Muscle of arm (tissue), 12 donors: ENCODE data around the gene ST6GALNAC2. TPM values are rescaled to one million over a fixed set of nuclear protein-coding genes. Genes with fewer than 3 reads are reported as not detected.
"Not testable (repeated sequence)": the region's sequence is repeated elsewhere in the genome, so short reads cannot be mapped to it uniquely, and the experiment has no call there.

Experiments
- DNase-seq: peaks from one replicate; pipeline ENCODE4 v3.0.0-alpha.2; 2013
- polyA plus RNA-seq, 12 donors: library from polyadenylated mRNA; unstranded; fragments of 120-200 nt; gene quantifications; one replicate each; pipeline ENCODE4 v1.2.1, GENCODE V29; 2013; ENCODE audit not compliant: insufficient read length in 12 of 12

ST6GALNAC2 gene
- polyA plus RNA-seq, 12 donors, result 1.3 to 22.9 (median 2.3) TPM; not detected in 2

DNA sequence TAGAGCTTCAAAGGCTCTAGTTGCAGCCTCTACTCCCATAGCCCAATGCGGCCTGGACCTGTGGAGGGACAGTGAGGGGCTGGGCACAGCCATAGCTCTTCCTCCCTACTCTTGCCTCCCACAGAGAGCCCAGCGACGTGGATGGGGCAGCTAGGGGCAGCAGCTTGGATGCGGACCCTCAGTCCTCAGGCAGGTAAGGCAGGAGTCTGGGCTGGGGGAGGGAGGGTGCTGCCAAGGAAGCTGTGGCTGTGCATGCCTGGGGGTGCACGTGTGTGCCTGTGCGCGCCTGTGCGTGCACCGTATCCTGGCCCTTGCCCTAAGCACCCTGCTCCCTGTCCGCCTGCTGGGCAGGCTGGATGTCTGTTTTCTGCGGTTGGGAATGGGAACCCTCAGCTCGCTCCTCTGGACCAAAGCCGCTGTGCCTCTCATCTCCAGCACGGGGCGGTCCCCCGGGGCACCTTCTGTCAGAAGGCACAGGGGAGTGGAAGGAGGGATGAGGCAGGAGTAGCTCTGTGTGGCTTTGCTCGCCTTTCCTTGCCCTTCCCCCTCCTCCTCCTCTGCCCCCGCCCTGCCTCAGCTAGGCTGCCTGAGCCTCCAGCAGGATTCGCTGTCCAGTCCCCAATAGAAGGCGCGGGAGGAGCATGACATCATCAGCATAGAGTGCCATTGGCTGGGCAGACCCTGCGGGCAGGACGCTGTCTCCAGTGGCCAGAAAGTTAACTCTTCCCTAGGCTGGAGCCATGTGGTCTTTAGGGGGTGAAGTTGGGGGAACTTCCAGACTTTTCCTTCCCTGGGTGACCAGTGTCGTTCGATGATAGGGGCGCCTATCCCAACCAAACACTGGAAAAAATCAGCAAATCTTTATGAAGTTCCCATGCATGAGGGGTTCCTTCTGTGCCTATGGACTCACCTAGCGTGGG is 45.0 kb downstream of the ST6GALNAC2 start:
- peak; percentile 94 for DNase-seq

- DNase-seq, result no peak
Observed at GRCh38 chr17:76539631-76540271, 45.9 kb downstream of the ST6GALNAC2 start, which contains the start of gene PRCD. TSS of gene PRCD (plus strand) at chr17:76540044. CDS start at chr17:76540142, 98 bp downstream.

DNA sequence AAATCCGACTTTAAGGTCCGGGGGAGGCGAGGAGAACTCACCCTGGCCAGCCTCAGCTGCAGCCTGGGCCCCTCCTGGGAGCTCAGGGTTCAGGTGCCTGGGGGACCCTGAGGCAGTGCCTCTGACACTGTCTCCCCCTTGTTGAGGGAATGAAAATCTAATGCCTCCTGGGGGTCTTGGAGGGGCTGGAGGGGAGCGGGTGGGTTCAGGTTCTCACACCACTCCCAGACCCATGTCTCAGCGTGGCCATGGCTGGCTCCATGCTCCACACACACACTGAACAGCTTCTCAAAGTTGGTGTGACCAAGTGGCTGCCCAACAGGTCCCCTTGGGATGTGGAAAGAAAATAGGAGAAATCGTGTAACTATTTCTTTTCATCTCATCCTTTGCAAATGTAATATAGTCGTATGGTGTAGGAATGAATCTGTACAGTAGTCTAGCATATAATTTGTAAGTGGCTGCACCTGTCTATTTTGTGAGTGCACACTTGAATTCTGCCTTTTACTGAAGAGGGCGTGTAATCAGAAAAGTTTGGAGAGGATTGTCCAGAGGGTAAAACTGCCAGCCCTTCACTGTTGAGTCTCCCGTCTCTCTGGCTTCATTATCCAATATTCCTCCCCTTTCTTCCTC is 46.6 kb downstream of the ST6GALNAC2 start:
- DNase-seq, result no peak

- DNase-seq, result no peak
Observed at GRCh38 chr17:76538281-76538931, 47.3 kb downstream of the ST6GALNAC2 start.

DNA sequence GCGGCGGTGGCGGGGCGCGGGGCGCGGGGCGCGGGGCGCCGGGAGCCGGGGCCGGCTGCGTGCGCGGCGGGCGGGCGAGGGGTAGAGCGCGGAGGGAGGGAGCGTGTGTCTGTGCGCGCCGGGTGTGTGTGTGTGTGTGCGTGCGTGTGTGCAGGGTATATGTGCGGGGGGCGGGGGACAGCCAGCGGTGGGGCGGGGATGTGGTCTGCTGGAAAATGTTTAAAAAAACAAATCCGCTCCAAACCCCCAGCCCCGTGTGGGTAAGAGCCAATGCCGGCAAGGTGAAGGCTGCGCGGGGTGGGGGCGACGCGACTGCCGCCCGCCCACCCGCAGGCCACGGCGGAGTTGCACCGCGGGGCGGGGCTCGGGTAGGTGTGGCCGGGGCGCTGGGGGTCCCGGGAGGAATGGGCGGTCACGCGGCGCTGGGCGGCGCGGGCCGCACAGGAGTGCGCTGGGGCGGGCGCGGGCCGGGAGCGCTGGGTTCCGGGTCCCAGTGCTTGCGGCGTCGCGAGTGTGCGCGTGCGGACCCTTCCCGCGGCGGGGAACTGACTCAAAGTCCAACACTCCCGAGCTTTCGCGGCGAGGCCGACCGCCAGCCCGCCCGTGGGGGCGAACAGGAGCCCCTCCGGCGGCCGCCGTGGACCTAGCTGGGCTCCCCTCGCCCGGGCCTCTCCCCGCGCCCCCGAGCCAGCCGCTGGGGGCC is 47.9 kb downstream of the ST6GALNAC2 start, which contains the start of gene CYGB:
TSS of gene CYGB (minus strand) at position 132 of the 703 bp plus-strand sequence. CDS start 167 bp downstream, outside the sequence.
- no peak for DNase-seq

GRCh38 chr17:76537288-76537577 is 48.4 kb downstream of the ST6GALNAC2 start:
- DNase-seq, result no peak

DNA sequence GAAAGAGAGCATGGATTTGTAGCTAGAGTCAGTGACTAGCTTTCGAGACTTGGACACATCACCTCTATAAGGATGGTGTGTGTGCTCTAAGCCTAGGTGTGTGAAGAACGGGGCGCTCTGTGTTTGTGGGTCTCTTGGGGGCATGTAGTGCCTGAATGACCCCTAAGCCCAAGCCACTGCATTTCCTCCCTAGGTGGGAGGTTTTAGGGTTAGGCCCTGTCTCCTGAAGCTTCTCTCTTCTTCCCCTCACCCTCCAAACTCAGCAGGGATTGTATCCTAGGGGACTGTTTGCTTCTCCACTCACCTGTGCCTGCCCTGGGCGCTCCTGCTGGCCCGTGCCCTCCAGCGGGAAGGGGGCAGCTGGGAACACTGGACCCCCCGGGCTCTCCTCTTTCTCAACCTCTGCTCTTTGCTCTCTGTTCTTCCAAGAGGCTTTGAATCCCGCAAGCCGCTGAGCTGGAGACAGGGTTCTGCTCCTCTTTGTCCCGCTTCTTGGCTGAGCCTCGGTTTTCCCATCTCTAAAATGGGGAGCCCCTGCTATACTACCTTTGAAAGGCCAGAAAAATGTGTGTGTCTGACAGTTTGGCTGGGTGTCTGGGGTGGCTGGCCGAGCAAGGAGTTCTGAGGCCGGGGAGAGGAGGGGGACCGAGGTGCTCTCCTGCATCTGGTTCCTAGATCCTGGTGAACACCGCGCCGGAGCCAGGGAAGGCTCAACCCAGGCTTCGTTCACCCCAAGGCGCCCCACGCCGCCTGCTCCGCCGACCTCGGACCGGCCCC is 49.0 kb downstream of the ST6GALNAC2 start:
- DNase-seq, result no peak

DNA sequence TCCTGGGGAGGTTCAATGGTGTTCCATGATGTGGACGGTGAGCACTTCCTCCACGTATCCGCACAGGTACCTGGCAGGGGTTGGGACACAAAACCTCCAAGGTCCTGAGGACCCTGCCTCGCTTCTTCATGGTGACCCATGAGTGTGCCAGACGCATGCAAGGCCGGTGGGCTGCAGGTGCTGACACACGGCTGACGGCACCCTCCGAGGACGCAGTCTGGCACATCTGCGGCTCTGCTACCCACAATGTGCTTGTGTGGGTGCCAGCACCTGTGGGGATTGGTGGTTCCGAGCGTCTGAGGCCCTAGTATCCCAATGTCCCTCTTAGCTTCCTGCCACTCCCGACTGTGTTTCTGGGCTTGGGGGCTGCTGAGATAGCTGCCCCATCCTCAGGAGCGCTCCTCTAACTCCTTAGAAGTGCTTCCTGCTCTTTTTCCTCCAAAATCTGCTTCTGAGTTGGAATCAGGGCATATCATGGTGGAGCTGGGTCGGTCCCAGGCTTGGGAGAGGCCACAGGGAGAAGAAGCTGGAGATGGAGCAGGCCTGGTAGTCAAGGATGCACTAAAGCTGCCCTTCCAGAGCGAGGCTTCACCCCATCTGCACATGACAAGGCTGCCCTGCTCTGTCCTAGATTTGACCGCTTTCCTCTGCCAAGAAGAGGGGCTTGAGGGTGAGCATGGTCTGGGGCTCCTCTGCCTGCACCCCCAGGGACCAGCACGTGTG is 49.7 kb downstream of the ST6GALNAC2 start:
- DNase-seq, result no peak

DNA sequence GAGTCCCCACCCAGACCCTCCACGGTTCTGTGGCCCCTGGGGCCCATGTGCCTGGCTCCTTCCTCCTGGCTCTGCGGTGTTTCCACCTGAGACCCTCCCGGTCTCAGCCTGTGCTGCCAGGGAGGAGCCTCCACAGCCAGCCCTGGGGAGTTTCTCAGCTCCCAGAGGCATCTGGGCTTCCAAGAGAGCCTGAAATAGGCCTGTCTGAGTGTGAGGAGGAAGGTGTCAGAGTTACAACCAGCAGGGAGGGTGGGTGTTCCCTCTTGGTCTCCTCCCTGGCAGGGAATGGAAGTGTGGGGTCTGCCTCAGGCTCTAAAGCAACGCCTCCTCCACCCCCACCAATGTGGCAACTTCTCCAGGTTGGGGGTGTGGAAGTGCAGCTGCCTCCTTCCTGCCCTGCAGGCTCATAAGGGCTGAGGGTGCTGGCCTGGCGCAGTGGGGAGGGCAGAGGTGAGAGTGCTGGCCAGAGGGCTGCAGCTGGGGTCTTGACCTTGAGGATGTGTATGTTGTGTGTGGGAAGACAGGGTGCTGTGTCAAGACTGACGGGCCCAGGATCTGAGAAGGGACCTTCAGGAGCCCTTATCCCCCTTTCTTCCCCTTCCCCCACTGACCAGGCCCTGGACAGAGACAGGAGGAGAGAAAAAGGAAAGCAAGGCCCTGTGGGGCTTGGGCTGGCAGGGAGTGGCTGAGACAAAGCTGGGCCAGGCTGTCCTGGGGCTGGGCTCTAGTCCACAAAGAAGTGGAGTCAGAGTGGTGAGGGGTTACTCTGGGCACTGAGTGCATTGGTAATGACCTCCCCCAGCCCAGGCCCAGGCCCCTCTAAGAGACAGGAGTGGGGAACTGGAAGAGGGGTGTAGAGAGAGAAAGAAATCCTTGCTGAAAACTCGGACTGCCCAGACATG is 50.6 kb downstream of the ST6GALNAC2 start:
- DNase-seq, result no peak

GRCh38 chr17:76533640-76534359 is 51.9 kb downstream of the ST6GALNAC2 start:
- DNase-seq, result not testable (repeated sequence)

DNA sequence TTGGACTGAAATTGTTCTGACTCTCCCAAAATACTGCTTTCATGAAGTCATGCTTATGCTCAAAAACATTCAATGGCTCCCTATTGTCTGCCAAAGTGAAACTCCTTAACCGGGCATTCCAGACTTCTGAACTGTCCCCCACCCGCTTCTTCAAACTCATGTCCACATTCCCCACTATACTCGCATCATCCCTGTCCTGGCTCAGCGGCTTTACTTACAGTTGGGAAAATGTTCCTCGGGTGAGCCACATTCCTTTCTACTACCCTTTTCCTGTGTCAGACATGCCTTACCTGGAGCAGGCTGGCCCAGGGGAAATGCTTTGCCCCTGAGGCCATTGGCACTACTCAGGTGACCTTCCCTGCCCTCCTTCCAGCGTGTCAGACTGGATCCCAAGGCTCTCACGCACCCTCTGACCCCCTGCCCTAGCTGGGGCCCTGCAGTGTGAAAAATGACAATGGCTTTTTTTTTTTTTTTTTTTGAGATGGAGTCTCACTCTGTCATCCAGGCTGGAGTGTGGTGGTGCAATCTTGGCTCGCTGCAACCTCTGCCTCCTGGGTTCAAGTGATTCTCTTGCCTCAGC is 53.5 kb downstream of the ST6GALNAC2 start:
- DNase-seq, result no peak

GRCh38 chr17:76531486-76532038 is 54.1 kb downstream of the ST6GALNAC2 start:
- no peak for DNase-seq

DNA sequence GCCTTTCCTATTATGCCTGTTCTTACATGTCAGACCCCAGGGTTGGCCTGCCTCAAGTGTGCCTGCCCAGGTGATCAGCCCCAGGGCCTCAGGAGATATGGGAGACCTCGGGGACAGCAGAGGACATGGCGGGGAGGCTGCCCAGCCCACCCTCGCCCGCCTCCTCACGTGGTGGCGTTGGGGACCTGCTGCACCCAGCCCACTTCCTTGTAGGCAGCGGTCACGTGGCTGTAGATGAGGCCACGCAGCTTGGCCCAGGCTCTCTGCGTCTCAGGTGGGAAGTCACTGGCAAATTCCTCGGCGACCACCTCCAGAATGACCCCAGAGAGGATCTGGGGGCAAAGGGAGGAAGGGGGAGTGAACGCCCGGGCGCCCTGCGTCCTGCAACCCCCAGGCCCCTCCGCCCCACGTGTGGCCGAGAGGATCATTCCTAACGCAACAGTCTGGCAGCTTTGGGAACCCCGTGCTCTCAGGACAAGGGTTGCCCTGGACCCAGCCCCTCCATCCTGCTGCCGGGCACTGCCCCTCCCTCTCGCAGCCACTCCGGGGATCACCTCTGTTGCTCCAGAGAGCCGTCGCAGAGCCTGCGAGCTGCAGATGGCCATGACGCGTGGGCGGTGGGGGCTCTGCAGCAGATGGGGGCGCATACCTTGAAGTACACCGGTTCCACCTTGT is 54.7 kb downstream of the ST6GALNAC2 start:
- DNase-seq, result no peak

GRCh38 chr17:76530095-76530723 is 55.5 kb downstream of the ST6GALNAC2 start:
- DNase-seq, result peak; percentile 85

- DNase-seq, result peak; percentile 90
Observed at GRCh38 chr17:76529224-76530094, 56.2 kb downstream of the ST6GALNAC2 start.
